BE2C (cell line): ENCODE data around the gene SAMD9.
"Not testable (repeated sequence)": the region's sequence is repeated elsewhere in the genome, so short reads cannot be mapped to it uniquely, and the experiment has no call there.

Experiments
- DNase-seq: peaks from one replicate; pipeline ENCODE4 v3.0.0-alpha.2; 2020
- H3K27me3 ChIP-seq: fragments of 250-450 bp; sonication (Bioruptor Pico); 2 replicates; pipeline ENCODE4 v1.5.1; 2020; ENCODE audit warnings: mild to moderate bottlenecking
- H3K36me3 ChIP-seq: fragments of 250-450 bp; sonication (Bioruptor Pico); 2 replicates; pipeline ENCODE4 v1.5.1; 2020; ENCODE audit warnings: mild to moderate bottlenecking
- H3K4me1 ChIP-seq: fragments of 250-450 bp; sonication (Bioruptor Pico); 2 replicates; pipeline ENCODE4 v1.5.1; 2020
- H3K4me3 ChIP-seq: 2 replicates; pipeline ENCODE4 v1.5.1; 2011; ENCODE audit warnings: low read depth, low read length
- H3K9me3 ChIP-seq: fragments of 250-450 bp; sonication (Bioruptor Pico); 2 replicates; pipeline ENCODE4 v1.5.1; 2020
- TF ChIP-seq, protein P1 (sequence below): IDR thresholded peaks from 2 replicates; pipeline ENCODE4 v1.5.1; 2012; ENCODE audit warnings: mild to moderate bottlenecking, low read depth, low read length

Gene SAMD9

DNA sequence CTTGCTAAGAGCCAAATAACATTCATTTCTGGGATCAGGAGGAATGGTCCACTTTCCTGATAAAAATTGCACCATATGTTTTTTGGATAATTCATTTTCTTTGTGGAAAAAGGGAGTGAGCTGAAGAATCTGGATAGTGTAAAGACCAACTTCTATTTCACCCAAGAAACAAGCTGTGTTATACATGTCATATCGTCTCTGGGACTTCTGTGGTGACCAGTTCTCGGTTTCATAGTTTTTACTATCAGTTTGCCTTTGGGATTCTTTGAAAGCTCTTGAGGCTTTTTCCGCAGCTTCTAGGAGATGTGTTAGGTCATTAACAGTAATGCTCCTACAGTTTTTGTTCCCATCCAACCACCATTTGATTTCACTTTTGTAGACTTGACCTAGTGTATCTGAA, 14.4 kb upstream of the SAMD9 start:
- Histone ChIP-seq H3K4me3 (no peak overlapping the region), H3K27me3 (peaks cover 21% of the 10 kb centered on the region), H3K9me3 (no peaks in the 10 kb centered on the region), H3K36me3 (no peaks in the 10 kb centered on the region), H3K4me1 (no peaks in the 10 kb centered on the region)
- no peak for DNase-seq
- TF ChIP-seq, protein P1, sequence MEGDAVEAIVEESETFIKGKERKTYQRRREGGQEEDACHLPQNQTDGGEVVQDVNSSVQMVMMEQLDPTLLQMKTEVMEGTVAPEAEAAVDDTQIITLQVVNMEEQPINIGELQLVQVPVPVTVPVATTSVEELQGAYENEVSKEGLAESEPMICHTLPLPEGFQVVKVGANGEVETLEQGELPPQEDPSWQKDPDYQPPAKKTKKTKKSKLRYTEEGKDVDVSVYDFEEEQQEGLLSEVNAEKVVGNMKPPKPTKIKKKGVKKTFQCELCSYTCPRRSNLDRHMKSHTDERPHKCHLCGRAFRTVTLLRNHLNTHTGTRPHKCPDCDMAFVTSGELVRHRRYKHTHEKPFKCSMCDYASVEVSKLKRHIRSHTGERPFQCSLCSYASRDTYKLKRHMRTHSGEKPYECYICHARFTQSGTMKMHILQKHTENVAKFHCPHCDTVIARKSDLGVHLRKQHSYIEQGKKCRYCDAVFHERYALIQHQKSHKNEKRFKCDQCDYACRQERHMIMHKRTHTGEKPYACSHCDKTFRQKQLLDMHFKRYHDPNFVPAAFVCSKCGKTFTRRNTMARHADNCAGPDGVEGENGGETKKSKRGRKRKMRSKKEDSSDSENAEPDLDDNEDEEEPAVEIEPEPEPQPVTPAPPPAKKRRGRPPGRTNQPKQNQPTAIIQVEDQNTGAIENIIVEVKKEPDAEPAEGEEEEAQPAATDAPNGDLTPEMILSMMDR = no peak

DNA sequence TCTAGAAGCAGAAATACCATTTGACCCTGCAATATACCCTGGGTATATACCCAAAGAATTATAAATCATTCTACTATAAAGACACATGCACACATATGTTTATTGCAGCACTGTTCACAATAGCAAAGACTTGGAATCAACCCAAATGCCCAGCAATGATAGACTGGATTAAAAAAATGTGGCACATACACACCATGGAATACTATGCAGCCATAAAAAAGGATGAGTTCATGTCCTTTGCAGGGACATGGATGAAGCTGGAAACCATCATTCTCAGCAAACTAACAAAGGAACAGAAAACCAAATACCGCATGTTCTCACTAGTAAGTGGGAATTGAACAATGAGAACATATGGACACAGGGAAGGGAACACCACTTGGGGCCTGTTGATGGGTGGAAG, 9.2 kb upstream of the SAMD9 start:
- DNase-seq = not testable (repeated sequence)

DNA sequence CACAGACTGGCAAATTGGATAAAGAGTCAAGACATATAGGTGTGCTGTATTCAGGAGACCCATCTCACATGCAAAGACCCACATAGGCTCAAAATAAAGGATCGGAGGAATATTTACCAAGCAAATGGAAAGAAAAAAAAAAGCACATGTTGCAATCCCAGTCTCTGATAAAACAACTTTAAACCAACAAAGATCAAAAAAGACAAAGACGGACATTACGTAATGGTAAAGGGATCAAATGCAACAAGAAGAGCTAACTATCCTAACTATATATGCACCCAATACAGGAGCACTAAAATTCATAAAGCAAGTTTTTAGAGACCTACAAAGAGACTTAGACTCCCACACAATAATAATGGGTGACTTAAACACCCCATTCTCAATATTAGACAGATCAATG, 5.8 kb upstream of the SAMD9 start:
- not testable (repeated sequence) for H3K36me3 ChIP-seq, DNase-seq, H3K4me1 ChIP-seq, H3K4me3 ChIP-seq, H3K27me3 ChIP-seq, H3K9me3 ChIP-seq

More for the DNA sequence above, 9.2 kb upstream of the SAMD9 start:
- H3K9me3 ChIP-seq, H3K36me3 ChIP-seq, H3K4me1 ChIP-seq, H3K4me3 ChIP-seq, H3K27me3 ChIP-seq: not testable (repeated sequence)

DNA sequence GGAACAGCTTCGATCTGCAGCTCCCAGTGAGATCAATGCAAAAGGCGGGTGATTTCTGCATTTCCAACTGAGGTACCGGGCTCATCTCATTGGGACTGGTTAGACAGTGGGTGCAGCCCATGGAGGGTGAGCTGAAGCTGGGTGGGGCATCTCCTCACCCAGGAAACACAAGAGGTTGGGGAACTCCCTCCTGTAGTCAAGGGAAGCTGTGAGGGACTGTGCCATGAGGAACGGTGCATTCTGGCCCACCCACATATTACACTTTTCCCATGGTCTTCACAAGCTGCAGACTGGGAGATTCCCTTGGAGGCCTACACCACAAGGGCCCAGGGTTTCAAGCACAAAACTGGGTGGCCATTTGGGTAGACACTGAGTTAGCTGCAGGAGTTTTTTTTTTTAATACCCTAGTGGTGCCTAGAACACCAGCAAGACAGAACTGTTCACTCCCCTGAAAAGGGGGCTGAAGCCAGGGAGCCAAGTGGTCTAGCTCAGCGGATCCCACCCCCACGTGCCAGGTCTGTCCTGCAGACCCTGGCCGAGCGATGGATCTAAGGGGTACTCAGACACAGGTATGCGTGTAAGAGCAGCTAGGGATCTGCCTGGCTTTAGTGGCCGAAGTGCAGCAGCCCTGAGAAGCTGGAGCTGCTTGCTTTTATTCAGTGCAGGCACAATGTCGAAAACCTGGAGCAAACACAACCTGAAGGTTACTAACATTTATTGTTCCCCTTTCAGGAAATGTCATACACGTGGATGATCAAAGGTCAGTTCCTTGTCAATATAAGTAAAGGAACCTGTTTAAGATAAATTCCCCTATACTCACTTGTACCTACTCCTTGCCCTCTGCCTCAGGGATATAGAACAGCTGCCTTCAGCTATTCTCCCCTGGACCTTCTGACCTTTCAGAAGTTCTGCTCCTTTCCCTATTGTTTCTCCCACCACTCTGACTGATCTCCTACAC, 3.1 kb upstream of the SAMD9 start:
- Histone ChIP-seq H3K4me1 (no peaks in the 10 kb centered on the region), H3K27me3 (no peaks in the 10 kb centered on the region), H3K4me3 (no peak overlapping the region), H3K9me3 (no peaks in the 10 kb centered on the region), H3K36me3 (no peaks in the 10 kb centered on the region)
- TF ChIP-seq, protein P1 = no peak
- no peak for DNase-seq

DNA sequence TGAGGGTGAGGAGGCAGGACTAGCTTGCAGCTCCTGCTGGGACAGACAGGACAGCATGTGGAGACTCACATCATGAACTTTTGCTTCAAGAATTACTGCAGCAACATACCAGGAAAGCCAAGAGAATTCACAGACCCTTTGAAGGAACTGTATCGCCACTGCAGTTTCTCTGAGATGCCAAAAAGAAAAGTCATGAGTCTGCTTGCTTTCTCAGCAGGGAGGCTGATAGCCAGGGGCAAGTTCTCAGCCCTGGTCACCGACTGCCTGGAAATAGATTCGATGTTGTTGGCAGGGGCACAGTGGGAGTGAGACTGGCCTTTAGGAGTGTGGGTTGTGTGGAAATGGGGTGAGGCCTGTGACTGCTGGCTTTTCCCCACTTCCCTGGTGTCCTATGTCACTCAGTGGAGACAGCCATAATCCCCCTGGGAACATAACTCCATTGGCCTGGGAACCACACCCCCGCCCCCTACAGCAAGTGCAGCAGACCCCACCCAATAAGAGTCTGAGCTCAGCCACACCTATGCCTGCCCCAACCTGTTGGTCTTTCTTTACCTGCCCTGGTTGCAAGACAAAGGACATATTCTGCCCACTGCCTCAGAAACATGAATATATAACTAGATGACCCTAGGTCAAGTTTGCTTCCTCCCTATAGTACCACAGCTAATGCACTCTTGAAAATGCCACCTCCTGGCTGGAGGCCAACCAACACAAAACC, 1.6 kb upstream of the SAMD9 start:
- H3K36me3 ChIP-seq = no peaks in the 10 kb centered on the region
- TF ChIP-seq, protein P1 = no peak
- no peak overlapping the region for H3K4me3 ChIP-seq
- no peak for DNase-seq
- H3K4me1 ChIP-seq = no peaks in the 10 kb centered on the region
- no peaks in the 10 kb centered on the region for H3K27me3 ChIP-seq
- no peaks in the 10 kb centered on the region for H3K9me3 ChIP-seq

DNA sequence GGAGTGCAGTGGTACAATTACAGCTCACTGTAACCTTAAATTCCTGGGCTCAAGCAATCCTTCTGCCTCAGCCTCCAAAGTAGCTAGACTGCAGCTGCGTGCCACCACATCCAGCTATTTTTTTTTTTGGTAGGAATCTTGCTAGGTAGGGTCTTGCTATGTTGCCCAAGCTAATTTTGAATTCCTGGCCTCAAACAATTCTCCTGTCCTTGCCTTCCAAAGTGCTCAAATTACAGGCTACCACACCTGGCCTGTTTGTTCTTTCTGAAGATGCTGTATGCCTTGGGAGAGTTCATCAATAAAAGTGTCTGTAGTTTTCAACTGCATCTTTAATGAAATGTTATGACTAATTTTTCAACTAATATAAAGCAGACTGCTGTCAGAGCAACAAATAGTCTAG, 452 bp downstream of the SAMD9 start:
- no peaks in the 10 kb centered on the region for H3K4me1 ChIP-seq
- H3K4me3 ChIP-seq = no peak overlapping the region
- no peaks in the 10 kb centered on the region for H3K9me3 ChIP-seq
- TF ChIP-seq, protein P1 = no peak
- no peak for DNase-seq
- H3K27me3 ChIP-seq = no peaks in the 10 kb centered on the region
- no peaks in the 10 kb centered on the region for H3K36me3 ChIP-seq

DNA sequence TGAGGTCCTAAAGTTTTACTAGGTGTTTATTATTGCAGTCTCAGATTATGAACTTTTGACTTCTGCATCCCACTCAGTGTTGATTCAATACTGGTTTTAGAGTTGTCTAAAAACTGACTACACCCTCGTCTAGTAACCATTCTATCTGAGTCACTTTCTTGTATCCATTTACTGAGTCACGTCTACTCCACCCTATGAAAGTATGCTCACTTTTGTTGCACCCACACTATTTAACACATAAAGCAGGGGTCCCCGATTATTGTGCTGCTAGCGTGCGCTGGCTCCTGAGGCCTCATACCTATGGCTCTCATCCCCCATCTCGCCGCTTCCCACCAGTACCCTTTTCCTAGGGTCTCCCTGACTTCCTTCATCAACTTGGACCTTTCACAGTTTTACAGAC, 2.0 kb downstream of the SAMD9 start:
- DNase-seq = no peak
- Histone ChIP-seq H3K4me1 (no peaks in the 10 kb centered on the region), H3K4me3 (no peak overlapping the region), H3K9me3 (no peaks in the 10 kb centered on the region), H3K27me3 (no peaks in the 10 kb centered on the region), H3K36me3 (no peaks in the 10 kb centered on the region)
- TF ChIP-seq, protein P1 = no peak
